Measurements from ENCODE around the gene LAMA3.

LAMA3 gene

GRCh38 chr18:23752363-23752762, 63.1 kb downstream of the LAMA3 start:
- Histone ChIP-seq H3K9ac (ENCODE audit: low read depth, low read length) (no peak overlapping the region), H3K4me1 (ENCODE audit: control insufficient read depth, insufficient read depth, low read length) (no peaks in the 10 kb centered on the region), H3K27me3 (ENCODE audit: control insufficient read depth, insufficient read depth, low read length) (no peaks in the 10 kb centered on the region; the same call in 1 of the 2 replicates), H3K4me3 (ENCODE audit: low read depth, low read length) (no peak overlapping the region), H3K9me3 (ENCODE audit: control insufficient read depth, insufficient read depth, low read length) (no peaks in the 10 kb centered on the region), H3K36me3 (ENCODE audit: control insufficient read depth, insufficient read depth, low read length) (no peaks in the 10 kb centered on the region), H3K27ac (ENCODE audit: low read depth, low read length) (no peak overlapping the region)

GRCh38 chr18:23752796-23753195, 63.5 kb downstream of the LAMA3 start:
- no peaks in the 10 kb centered on the region for H3K36me3 ChIP-seq (ENCODE audit: control insufficient read depth, insufficient read depth, low read length)
- no peaks in the 10 kb centered on the region for H3K9me3 ChIP-seq (ENCODE audit: control insufficient read depth, insufficient read depth, low read length)
- H3K27me3 ChIP-seq (ENCODE audit: control insufficient read depth, insufficient read depth, low read length): no peaks in the 10 kb centered on the region; the same call in 1 of the 2 replicates
- no peaks in the 10 kb centered on the region for H3K4me1 ChIP-seq (ENCODE audit: control insufficient read depth, insufficient read depth, low read length)
- no peak overlapping the region for H3K27ac ChIP-seq (ENCODE audit: low read depth, low read length)
- H3K9ac ChIP-seq (ENCODE audit: low read depth, low read length): no peak overlapping the region
- no peak overlapping the region for H3K4me3 ChIP-seq (ENCODE audit: low read depth, low read length)

GRCh38 chr18:23756590-23757436, 67.6 kb downstream of the LAMA3 start:
- Histone ChIP-seq H3K36me3 (ENCODE audit: control insufficient read depth, insufficient read depth, low read length) (no peaks in the 10 kb centered on the region), H3K9ac (ENCODE audit: low read depth, low read length) (no peak overlapping the region), H3K9me3 (ENCODE audit: control insufficient read depth, insufficient read depth, low read length) (no peaks in the 10 kb centered on the region), H3K27ac (ENCODE audit: low read depth, low read length) (no peak overlapping the region), H3K27me3 (ENCODE audit: control insufficient read depth, insufficient read depth, low read length) (no peaks in the 10 kb centered on the region; the same call in 1 of the 2 replicates), H3K4me3 (ENCODE audit: low read depth, low read length) (no peak overlapping the region), H3K4me1 (ENCODE audit: control insufficient read depth, insufficient read depth, low read length) (no peaks in the 10 kb centered on the region)

- H3K9me3 ChIP-seq (ENCODE audit: control insufficient read depth, insufficient read depth, low read length): no peaks in the 10 kb centered on the region
- no peaks in the 10 kb centered on the region for H3K36me3 ChIP-seq (ENCODE audit: control insufficient read depth, insufficient read depth, low read length)
- H3K4me3 ChIP-seq (ENCODE audit: low read depth, low read length): no peak overlapping the region
- H3K27ac ChIP-seq (ENCODE audit: low read depth, low read length): no peak overlapping the region
- no peak overlapping the region for H3K9ac ChIP-seq (ENCODE audit: low read depth, low read length)
- H3K4me1 ChIP-seq (ENCODE audit: control insufficient read depth, insufficient read depth, low read length): no peaks in the 10 kb centered on the region
- no peaks in the 10 kb centered on the region; the same call in 1 of the 2 replicates for H3K27me3 ChIP-seq (ENCODE audit: control insufficient read depth, insufficient read depth, low read length)
These were observed 68.1 kb downstream of the LAMA3 start for GRCh38 chr18:23757437-23757733.

GRCh38 chr18:23758281-23758680, 69.0 kb downstream of the LAMA3 start:
- H3K27ac ChIP-seq (ENCODE audit: low read depth, low read length): no peak overlapping the region
- H3K27me3 ChIP-seq (ENCODE audit: control insufficient read depth, insufficient read depth, low read length): no peaks in the 10 kb centered on the region; the same call in 1 of the 2 replicates
- no peaks in the 10 kb centered on the region for H3K9me3 ChIP-seq (ENCODE audit: control insufficient read depth, insufficient read depth, low read length)
- no peaks in the 10 kb centered on the region for H3K4me1 ChIP-seq (ENCODE audit: control insufficient read depth, insufficient read depth, low read length)
- no peak overlapping the region for H3K9ac ChIP-seq (ENCODE audit: low read depth, low read length)
- no peak overlapping the region for H3K4me3 ChIP-seq (ENCODE audit: low read depth, low read length)
- no peaks in the 10 kb centered on the region for H3K36me3 ChIP-seq (ENCODE audit: control insufficient read depth, insufficient read depth, low read length)

- Histone ChIP-seq H3K9me3 (ENCODE audit: control insufficient read depth, insufficient read depth, low read length) (no peaks in the 10 kb centered on the region), H3K4me1 (ENCODE audit: control insufficient read depth, insufficient read depth, low read length) (no peaks in the 10 kb centered on the region), H3K27ac (ENCODE audit: low read depth, low read length) (no peak overlapping the region), H3K27me3 (ENCODE audit: control insufficient read depth, insufficient read depth, low read length) (no peaks in the 10 kb centered on the region; the same call in 1 of the 2 replicates), H3K36me3 (ENCODE audit: control insufficient read depth, insufficient read depth, low read length) (no peaks in the 10 kb centered on the region), H3K4me3 (ENCODE audit: low read depth, low read length) (no peak overlapping the region), H3K9ac (ENCODE audit: low read depth, low read length) (no peak overlapping the region)
These were observed 72.7 kb downstream of the LAMA3 start for GRCh38 chr18:23761941-23762340.

GRCh38 chr18:23763343-23763742, 74.1 kb downstream of the LAMA3 start:
- Histone ChIP-seq H3K27ac (ENCODE audit: low read depth, low read length) (no peak overlapping the region), H3K9ac (ENCODE audit: low read depth, low read length) (no peak overlapping the region), H3K36me3 (ENCODE audit: control insufficient read depth, insufficient read depth, low read length) (no peaks in the 10 kb centered on the region), H3K4me3 (ENCODE audit: low read depth, low read length) (no peak overlapping the region), H3K9me3 (ENCODE audit: control insufficient read depth, insufficient read depth, low read length) (no peaks in the 10 kb centered on the region), H3K27me3 (ENCODE audit: control insufficient read depth, insufficient read depth, low read length) (no peaks in the 10 kb centered on the region), H3K4me1 (ENCODE audit: control insufficient read depth, insufficient read depth, low read length) (no peaks in the 10 kb centered on the region)

GRCh38 chr18:23765931-23766330, 76.7 kb downstream of the LAMA3 start:
- Histone ChIP-seq H3K9me3 (ENCODE audit: control insufficient read depth, insufficient read depth, low read length) (no peaks in the 10 kb centered on the region), H3K36me3 (ENCODE audit: control insufficient read depth, insufficient read depth, low read length) (no peaks in the 10 kb centered on the region), H3K27ac (ENCODE audit: low read depth, low read length) (no peak overlapping the region), H3K4me1 (ENCODE audit: control insufficient read depth, insufficient read depth, low read length) (no peaks in the 10 kb centered on the region), H3K4me3 (ENCODE audit: low read depth, low read length) (no peak overlapping the region), H3K27me3 (ENCODE audit: control insufficient read depth, insufficient read depth, low read length) (no peaks in the 10 kb centered on the region), H3K9ac (ENCODE audit: low read depth, low read length) (no peak overlapping the region)

GRCh38 chr18:23772327-23773024, 83.2 kb downstream of the LAMA3 start:
- Histone ChIP-seq H3K36me3 (ENCODE audit: control insufficient read depth, insufficient read depth, low read length) (no peaks in the 10 kb centered on the region), H3K4me3 (ENCODE audit: low read depth, low read length) (no peak overlapping the region), H3K9ac (ENCODE audit: low read depth, low read length) (no peak overlapping the region), H3K4me1 (ENCODE audit: control insufficient read depth, insufficient read depth, low read length) (no peaks in the 10 kb centered on the region), H3K27ac (ENCODE audit: low read depth, low read length) (no peak overlapping the region), H3K27me3 (ENCODE audit: control insufficient read depth, insufficient read depth, low read length) (no peaks in the 10 kb centered on the region), H3K9me3 (ENCODE audit: control insufficient read depth, insufficient read depth, low read length) (no peaks in the 10 kb centered on the region)

- no peaks in the 10 kb centered on the region for H3K27me3 ChIP-seq (ENCODE audit: control insufficient read depth, insufficient read depth, low read length)
- H3K36me3 ChIP-seq (ENCODE audit: control insufficient read depth, insufficient read depth, low read length): no peaks in the 10 kb centered on the region
- H3K4me1 ChIP-seq (ENCODE audit: control insufficient read depth, insufficient read depth, low read length): no peaks in the 10 kb centered on the region
- no peaks in the 10 kb centered on the region for H3K9me3 ChIP-seq (ENCODE audit: control insufficient read depth, insufficient read depth, low read length)
- H3K9ac ChIP-seq (ENCODE audit: low read depth, low read length): no peak overlapping the region
- H3K4me3 ChIP-seq (ENCODE audit: low read depth, low read length): no peak overlapping the region
- no peak overlapping the region for H3K27ac ChIP-seq (ENCODE audit: low read depth, low read length)
These were observed 87.1 kb downstream of the LAMA3 start for GRCh38 chr18:23776306-23776705.

GRCh38 chr18:23778828-23779227, 89.6 kb downstream of the LAMA3 start:
- Histone ChIP-seq H3K4me3 (ENCODE audit: low read depth, low read length) (no peak overlapping the region), H3K4me1 (ENCODE audit: control insufficient read depth, insufficient read depth, low read length) (no peaks in the 10 kb centered on the region), H3K27ac (ENCODE audit: low read depth, low read length) (no peak overlapping the region), H3K27me3 (ENCODE audit: control insufficient read depth, insufficient read depth, low read length) (no peaks in the 10 kb centered on the region), H3K9ac (ENCODE audit: low read depth, low read length) (no peak overlapping the region), H3K9me3 (ENCODE audit: control insufficient read depth, insufficient read depth, low read length) (no peaks in the 10 kb centered on the region), H3K36me3 (ENCODE audit: control insufficient read depth, insufficient read depth, low read length) (no peaks in the 10 kb centered on the region)

Measured in HUES48 (cell line).